ENCODE results near the gene MTHFD2.

The MTHFD2 gene

DNA sequence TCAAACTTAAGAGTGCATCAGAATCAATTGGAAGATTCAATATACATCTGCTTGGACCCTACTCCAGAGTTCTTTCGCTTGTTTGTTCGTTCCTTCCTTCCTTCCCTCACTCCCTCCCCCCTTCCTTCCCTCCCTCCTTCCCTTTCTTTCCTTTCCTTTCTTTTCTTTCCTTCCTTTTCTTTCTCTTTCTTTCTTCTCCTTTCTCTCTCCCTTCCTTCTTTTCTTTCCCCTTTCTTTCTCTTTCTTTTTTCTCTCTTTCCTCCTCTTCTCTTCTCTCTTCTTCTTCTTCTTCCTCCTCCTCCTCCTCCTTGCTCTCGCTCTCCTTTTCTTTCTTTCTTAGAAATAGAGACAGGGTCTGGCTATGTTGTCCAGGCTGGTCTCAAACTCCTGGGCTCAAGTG is 45.9 kb downstream of the MTHFD2 start:
- in situ Hi-C loops (cut with HindIII; ENCODE audit: low pct_unique_long_range_greater_than_20kb, low sequenced_read_pairs), result no loop called here
- DNase-seq (ENCODE audit: low read depth in 1 of 2, low spot score in 1 of 2), result no peak
- no peak for TF ChIP-seq JUND (IDR thresholded peaks at IDR 0.05; ENCODE audit: low read depth)

DNA sequence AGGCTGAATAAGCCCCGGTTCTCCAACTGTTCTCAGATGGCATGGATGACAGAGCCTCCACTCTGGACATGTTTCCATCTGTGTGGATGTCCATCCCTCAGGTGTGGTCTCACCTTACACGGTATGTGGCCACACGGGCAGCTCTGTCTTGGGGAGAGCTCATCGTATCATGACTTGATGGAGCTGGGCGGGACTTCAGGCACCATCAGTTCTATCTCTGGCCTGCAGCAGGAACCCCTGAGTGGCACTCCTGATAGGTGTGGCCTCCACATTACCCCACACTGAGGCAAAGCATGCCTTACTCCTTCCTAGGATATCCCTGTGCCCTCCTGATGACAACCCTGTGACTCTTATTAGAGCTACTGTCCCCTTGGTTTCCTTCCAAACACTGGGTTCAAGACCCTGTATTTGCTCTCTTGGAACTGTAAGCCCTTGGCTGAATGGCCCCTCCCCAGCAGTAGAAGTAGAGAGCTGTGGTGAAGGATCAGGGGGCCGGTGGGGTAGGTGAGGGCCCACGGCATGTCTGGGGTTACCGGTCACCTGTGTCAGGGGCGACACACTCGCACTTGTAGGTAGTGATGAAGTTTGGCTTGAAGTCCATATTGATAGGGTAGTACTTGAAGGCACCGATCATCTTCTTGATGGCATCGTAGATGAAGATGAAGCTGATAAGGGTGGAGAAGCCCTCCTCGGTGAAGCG is 48.2 kb downstream of the MTHFD2 start:
- no peak for DNase-seq (ENCODE audit: low read depth in 1 of 2, low spot score in 1 of 2)
- in situ Hi-C loops (cut with HindIII; ENCODE audit: low pct_unique_long_range_greater_than_20kb, low sequenced_read_pairs), result no loop called here
- TF ChIP-seq JUND (IDR thresholded peaks at IDR 0.05; ENCODE audit: low read depth), result no peak

DNA sequence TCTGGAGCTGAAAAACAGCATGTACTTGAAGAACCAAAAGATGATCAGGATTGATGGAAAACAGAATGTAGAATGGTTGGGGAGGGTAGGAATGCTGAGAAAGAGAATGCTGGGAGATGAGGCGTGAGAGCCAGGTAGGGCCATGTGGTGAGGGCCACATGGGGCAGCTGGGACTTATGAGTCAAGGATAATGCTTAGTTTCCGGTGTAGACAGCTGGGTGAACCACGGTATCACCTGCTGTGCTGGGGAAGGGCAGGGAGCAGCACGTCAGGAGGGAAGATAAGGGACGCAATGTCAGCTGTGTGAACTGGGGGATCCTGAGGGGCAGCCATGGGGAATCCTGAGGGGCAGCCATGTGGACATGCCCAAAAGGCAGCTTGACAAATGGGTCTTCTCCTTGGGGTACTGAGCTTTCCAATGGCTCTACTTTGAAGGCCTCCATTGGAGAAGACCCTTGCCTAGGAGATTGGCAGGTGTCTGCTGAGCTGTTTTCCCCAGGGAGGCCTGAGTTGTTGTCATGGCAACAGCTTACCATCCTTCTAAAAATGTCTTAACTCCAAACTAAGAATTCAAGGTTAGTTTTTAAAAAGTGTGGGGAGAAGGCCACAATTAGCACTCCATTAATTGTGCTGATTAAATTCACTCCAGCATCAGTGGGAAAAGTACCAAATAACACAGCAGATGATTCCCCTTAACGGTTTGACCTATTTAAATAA is 51.1 kb downstream of the MTHFD2 start:
- DNase-seq (ENCODE audit: low read depth in 1 of 2, low spot score in 1 of 2), result no peak
- TF ChIP-seq JUND (IDR thresholded peaks at IDR 0.05; ENCODE audit: low read depth), result no peak
- in situ Hi-C loops (cut with HindIII; ENCODE audit: low pct_unique_long_range_greater_than_20kb, low sequenced_read_pairs), result no loop called here

DNA sequence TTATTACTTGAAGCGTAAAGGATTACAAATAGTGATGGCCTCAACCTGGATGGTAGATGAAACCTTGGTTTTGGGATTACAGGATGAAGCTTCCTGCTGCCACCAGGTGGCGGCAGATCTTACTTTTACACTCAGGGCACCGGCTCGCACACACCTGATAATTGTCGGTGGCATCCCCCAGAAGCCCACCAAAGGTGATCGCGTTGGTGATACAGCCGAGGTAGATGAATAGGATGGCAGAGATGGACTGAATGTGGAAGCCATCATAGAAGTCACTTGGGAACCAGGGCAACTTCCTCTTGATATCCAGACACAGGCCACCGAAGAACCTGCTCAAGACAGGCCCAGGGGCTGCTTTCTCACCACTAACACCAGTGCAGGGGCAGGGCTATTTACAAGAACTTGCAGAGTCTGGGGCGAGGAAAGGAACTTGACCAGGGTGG is 51.8 kb downstream of the MTHFD2 start:
- in situ Hi-C loops (cut with HindIII; ENCODE audit: low pct_unique_long_range_greater_than_20kb, low sequenced_read_pairs), result no loop called here

DNA sequence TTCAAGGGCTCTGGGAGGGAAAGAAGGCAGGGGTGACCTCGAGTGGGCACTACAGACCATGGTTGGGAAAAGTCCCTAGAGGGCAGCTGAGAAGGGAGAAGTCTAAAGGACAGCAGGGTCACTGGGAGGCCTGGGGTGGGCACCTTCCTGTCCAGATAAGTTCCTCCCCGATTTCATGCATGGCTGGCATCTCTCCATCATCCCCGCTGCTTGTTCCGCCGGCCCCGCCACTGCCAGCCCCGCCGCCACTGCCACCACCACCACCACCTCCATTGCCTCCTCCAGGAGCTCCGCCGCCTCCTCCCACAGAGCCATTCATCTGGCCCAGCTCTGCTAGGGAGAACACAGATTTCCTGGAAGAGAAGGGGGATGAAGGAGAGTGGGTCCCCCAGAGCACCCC is 53.6 kb downstream of the MTHFD2 start:
- TF ChIP-seq JUND (IDR thresholded peaks at IDR 0.05; ENCODE audit: low read depth), result no peak
- no peak for DNase-seq (ENCODE audit: low read depth in 1 of 2, low spot score in 1 of 2)
- in situ Hi-C loops (cut with HindIII; ENCODE audit: low pct_unique_long_range_greater_than_20kb, low sequenced_read_pairs), result no loop called here

More for the DNA sequence above, 51.8 kb downstream of the MTHFD2 start:
- TF ChIP-seq JUND (IDR thresholded peaks at IDR 0.05; ENCODE audit: low read depth), result no peak
- DNase-seq (ENCODE audit: low read depth in 1 of 2, low spot score in 1 of 2), result peak; percentile 52 to 55

DNA sequence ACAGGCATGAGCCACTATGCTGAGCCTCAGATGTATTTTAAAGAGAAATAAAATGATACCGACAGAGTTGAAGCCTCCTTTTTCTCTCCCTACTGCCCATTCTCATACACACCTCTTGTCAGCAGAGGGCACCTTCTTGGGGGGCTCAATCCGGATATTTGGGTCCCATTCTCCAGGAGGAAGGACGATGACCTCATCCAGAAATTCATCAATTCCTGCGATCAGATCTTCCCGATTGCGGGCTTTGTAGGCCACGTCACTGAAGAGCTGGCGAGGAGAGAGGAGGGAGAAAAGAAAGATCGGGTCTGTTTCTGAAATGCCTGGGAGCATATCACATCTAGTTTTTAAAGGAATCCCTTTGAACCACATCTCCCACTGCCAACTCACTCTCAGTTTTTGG is 54.4 kb downstream of the MTHFD2 start:
- in situ Hi-C loops (cut with HindIII; ENCODE audit: low pct_unique_long_range_greater_than_20kb, low sequenced_read_pairs), result no loop called here
- no peak for DNase-seq (ENCODE audit: low read depth in 1 of 2, low spot score in 1 of 2)
- no peak for TF ChIP-seq JUND (IDR thresholded peaks at IDR 0.05; ENCODE audit: low read depth)

DNA sequence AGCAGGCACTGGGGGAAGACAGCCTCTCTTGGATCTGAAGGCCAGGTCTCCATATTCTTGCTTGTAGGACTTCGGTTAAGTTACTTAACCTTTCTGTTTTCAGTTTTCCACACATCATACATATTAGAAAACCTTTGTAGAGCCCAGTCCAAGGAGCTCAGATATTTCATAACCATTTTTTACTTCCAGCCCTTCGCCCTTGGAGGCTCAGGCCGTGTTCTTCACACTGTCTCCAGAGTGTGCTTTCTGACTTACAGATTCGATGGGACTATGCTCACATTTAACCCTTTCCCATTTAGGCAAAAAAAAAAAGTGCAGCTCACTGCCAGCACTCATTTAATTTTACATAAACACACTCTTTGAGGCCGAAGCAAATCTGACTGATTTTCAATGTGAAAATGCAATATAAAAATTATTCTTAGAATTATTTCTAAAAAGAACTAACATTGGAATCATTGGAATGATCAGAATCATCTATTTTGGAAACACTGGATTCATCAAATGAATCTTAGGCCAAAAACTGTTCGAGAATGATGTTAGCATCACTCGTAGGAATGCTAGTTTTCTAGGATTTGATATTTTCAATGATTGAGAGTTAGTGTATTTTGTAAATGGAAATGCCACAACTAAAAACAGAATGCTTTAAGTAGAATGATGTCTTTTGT is 55.0 kb downstream of the MTHFD2 start:
- TF ChIP-seq JUND (IDR thresholded peaks at IDR 0.05; ENCODE audit: low read depth), result no peak
- in situ Hi-C loops (cut with HindIII; ENCODE audit: low pct_unique_long_range_greater_than_20kb, low sequenced_read_pairs), result no loop called here
- DNase-seq (ENCODE audit: low read depth in 1 of 2, low spot score in 1 of 2), result no peak

DNA sequence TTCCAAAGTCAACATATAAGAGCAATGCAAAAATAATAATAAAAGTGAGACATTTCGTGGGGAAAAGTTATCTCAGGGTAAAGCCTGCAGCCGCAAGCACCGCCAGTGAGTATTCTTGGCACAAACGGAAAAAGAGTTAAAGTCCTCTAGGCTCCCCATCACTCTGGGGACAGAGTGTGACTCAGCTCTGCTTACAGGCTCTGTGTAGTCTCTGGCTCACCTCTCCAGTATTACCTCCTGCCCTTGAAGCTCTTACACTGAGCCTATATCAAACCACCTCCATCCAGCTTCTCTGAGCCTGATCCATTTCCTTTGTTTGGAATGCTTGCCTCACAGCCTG is 55.5 kb downstream of the MTHFD2 start:
- in situ Hi-C loops (cut with HindIII; ENCODE audit: low pct_unique_long_range_greater_than_20kb, low sequenced_read_pairs), result no loop called here
- TF ChIP-seq JUND (IDR thresholded peaks at IDR 0.05; ENCODE audit: low read depth), result no peak

DNA sequence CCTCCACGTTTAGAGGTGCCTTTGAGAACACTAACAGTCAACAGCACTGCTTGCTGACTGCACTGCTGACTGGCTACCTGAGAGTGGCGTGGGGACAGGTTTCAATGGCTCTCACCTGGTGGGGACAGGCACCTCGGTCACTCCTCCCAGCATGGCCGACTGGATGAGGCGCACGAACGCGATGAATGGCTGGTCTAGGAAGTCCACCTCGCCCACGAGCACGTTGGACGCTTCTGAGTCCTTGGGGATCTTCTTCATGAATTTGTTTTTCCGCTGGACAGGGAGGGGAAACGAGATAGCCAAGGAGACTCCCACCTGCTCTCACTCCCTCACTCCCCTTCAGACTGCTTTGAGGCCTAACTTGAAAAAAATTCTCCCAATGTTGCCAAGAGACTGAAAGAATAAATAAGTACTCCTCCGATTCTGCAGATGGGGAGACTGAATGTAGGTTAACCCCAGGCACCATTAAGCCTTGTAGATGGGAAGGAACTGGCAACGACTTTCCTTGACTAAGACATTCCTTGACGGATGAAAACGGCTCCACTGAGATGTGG is 57.3 kb downstream of the MTHFD2 start:
- DNase-seq (ENCODE audit: low read depth in 1 of 2, low spot score in 1 of 2), result no peak
- in situ Hi-C loops (cut with HindIII; ENCODE audit: low pct_unique_long_range_greater_than_20kb, low sequenced_read_pairs), result no loop called here
- no peak for TF ChIP-seq JUND (IDR thresholded peaks at IDR 0.05; ENCODE audit: low read depth)

More for the DNA sequence above, 55.5 kb downstream of the MTHFD2 start:
- no peak for DNase-seq (ENCODE audit: low read depth in 1 of 2, low spot score in 1 of 2)

DNA sequence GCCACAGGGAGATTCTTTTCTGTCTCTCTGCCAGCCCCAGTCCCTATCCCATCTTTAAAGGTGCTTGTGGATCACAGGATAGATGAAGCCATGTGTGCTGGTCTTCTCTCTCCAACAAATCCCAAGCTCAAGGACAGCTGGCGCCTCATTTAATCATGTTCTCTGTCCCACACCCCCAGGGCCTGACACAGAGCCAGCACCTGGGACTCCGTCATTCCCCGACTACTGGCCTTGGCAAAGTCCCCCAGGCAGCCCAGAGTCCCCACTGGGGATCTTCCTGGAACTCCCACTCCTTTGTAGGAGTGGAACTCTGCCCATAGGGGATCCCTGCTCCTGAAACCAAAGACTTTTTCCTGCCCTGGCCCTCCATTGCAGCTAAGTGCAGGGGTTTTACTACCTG is 60.8 kb downstream of the MTHFD2 start:
- in situ Hi-C loops (cut with HindIII; ENCODE audit: low pct_unique_long_range_greater_than_20kb, low sequenced_read_pairs), result no loop called here
- no peak for TF ChIP-seq JUND (IDR thresholded peaks at IDR 0.05; ENCODE audit: low read depth)
- DNase-seq (ENCODE audit: low read depth in 1 of 2, low spot score in 1 of 2), result no peak

DNA sequence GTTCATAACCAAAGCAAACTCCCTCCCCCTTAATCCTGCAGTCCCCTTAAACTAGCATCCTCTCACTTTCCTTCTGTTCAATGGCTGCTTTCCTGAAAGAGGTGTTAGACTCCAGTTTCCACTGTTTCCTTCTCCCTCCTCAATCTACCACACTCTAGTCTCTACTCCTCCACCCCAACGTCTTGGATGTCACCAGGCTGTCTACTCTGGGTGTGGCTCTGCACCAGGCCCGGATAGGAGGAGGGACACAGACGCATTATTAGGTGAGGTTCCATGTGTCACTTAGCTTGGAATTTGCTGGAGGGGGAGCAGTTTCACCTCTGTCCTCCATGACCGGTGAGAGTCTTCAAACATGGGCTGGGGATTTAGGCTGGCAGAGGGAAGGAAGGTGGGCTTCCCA is 61.3 kb downstream of the MTHFD2 start:
- TF ChIP-seq JUND (IDR thresholded peaks at IDR 0.05; ENCODE audit: low read depth), result no peak
- DNase-seq (ENCODE audit: low read depth in 1 of 2, low spot score in 1 of 2), result no peak
- in situ Hi-C loops (cut with HindIII; ENCODE audit: low pct_unique_long_range_greater_than_20kb, low sequenced_read_pairs), result no loop called here

DNA sequence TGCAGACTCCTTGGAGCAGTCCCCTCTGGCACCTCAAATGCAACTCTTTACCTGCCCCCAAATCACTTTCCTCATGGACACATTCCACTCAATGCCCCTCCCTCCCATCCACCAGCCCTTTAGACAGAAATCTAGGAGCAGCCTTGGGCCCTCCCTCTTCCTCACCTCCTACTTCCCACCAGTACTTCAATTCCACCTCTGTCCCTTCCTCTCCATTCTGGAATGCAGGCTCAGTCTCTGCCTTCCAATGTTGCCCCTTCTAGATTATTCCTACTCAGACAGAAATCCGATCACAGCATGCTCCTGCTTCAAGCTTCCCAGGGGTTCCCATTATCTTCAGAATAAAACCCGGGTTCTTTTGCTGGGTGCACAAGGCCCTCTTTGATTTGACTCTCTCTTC is 62.1 kb downstream of the MTHFD2 start:
- in situ Hi-C loops (cut with HindIII; ENCODE audit: low pct_unique_long_range_greater_than_20kb, low sequenced_read_pairs), result no loop called here
- DNase-seq (ENCODE audit: low read depth in 1 of 2, low spot score in 1 of 2), result no peak
- TF ChIP-seq JUND (IDR thresholded peaks at IDR 0.05; ENCODE audit: low read depth), result no peak
